ENCODE measurements around the gene JAKMIP1.

- no peak for TF ChIP-seq CTCF (IDR thresholded peaks at IDR 0.05)
- TF ChIP-seq EZH2 (IDR thresholded peaks at IDR 0.05; ENCODE audit: borderline replicate concordance, insufficient read depth, low read depth, low read length, poor library complexity, severe bottlenecking), result no peak
Observed at GRCh38 chr4:6017800-6018199, 182.5 kb downstream of the JAKMIP1 start.
